ENCODE results near the gene KLHL3. TPM values are rescaled to one million over a fixed set of nuclear protein-coding genes. Genes with fewer than 3 reads are reported as not detected.
A peak's percentile ranks its signal among the peaks of the same experiment; 100 is the strongest.

The KLHL3 gene
- total RNA-seq, 1 experiment from 2014 or later: 2.9 TPM

- no TSS peak for BruUV-seq (replicated peaks)
- H3K4me3 ChIP-seq (ENCODE audit: low read length): no peak overlapping the region
- no peak overlapping the region for H3K9ac ChIP-seq (ENCODE audit: low read length)
- H3K27ac ChIP-seq (ENCODE audit: low read length): no peak overlapping the region
- H4K20me1 ChIP-seq (ENCODE audit: low read length): peaks cover 5% of the 10 kb centered on the region
- H3K4me2 ChIP-seq (ENCODE audit: low read length): no peak overlapping the region
- POLR2A ChIA-PET (ENCODE audit: unreplicated experiment): no interaction called here
- no peak overlapping the region for H2AFZ ChIP-seq (ENCODE audit: low read length)
- peaks cover 15% of the 10 kb centered on the region for H3K79me2 ChIP-seq (ENCODE audit: low read length)
- no peaks in the 10 kb centered on the region for H3F3A ChIP-seq (ENCODE audit: low read length, unreplicated experiment)
- H3K9me3 ChIP-seq (ENCODE audit: low read length): no peaks in the 10 kb centered on the region
- intact Hi-C loops (cut with micrococcal nuclease): no loop called here
- no peak for ATAC-seq
- H3K27me3 ChIP-seq (ENCODE audit: low read length): no peaks in the 10 kb centered on the region
- no peaks in the 10 kb centered on the region for H3K9me2 ChIP-seq (replicated peaks; ENCODE audit: low read length)
- CTCF ChIA-PET: no interaction called here
- H3K36me3 ChIP-seq (ENCODE audit: low read depth, low read length): no peaks in the 10 kb centered on the region
- no peak for DNase-seq
- TF ChIP-seq EZH2 (IDR thresholded peaks at IDR 0.05; ENCODE audit: low read length, unreplicated experiment): no peak
- TF ChIP-seq CTCF (conservative IDR thresholded peaks at IDR 0.05; ENCODE audit: low read depth, low read length): no peak
- no peak for TF ChIP-seq EZH2phosphoT487 (IDR thresholded peaks at IDR 0.05; ENCODE audit: borderline replicate concordance, low read length)
- peaks cover 4% of the 10 kb centered on the region; the same call in 1 of the 2 replicates for H3K4me1 ChIP-seq (ENCODE audit: insufficient read depth, low read length)
These were observed 21.7 kb upstream of the KLHL3 start for GRCh38 chr5:137757634-137758033.

GRCh38 chr5:137754961-137755762, 19.3 kb upstream of the KLHL3 start:
- CTCF ChIA-PET: no interaction called here
- Histone ChIP-seq H3K4me2 (ENCODE audit: low read length) (peak overlapping the region; percentile 98), H3K9me2 (replicated peaks; ENCODE audit: low read length) (no peaks in the 10 kb centered on the region)

More at GRCh38 chr5:137754961-137755762, 19.3 kb upstream of the KLHL3 start:
- Histone ChIP-seq H3K27me3 (ENCODE audit: low read length) (no peaks in the 10 kb centered on the region), H3F3A (ENCODE audit: low read length, unreplicated experiment) (no peaks in the 10 kb centered on the region), H3K36me3 (ENCODE audit: low read depth, low read length) (peaks cover 11% of the 10 kb centered on the region), H4K20me1 (ENCODE audit: low read length) (peaks cover 30% of the 10 kb centered on the region), H2AFZ (ENCODE audit: low read length) (peak overlapping the region; percentile 85), H3K4me1 (ENCODE audit: insufficient read depth, low read length) (peaks cover 18% of the 10 kb centered on the region), H3K27ac (ENCODE audit: low read length) (peak overlapping the region; percentile 90), H3K9me3 (ENCODE audit: low read length) (no peaks in the 10 kb centered on the region), H3K9ac (ENCODE audit: low read length) (peak overlapping the region; percentile 99), H3K4me3 (ENCODE audit: low read length) (peak overlapping the region; percentile 79), H3K79me2 (ENCODE audit: low read length) (peaks cover 40% of the 10 kb centered on the region)
- TSS peak; percentile 85 for BruUV-seq (replicated peaks)
- intact Hi-C loops (cut with micrococcal nuclease): no loop called here
- ATAC-seq (peak; percentile 15), DNase-seq (no peak)
- TF ChIP-seq CTCF (conservative IDR thresholded peaks at IDR 0.05; ENCODE audit: low read depth, low read length): no peak
- TF ChIP-seq EZH2phosphoT487 (IDR thresholded peaks at IDR 0.05; ENCODE audit: borderline replicate concordance, low read length): no peak
- no peak for TF ChIP-seq EZH2 (IDR thresholded peaks at IDR 0.05; ENCODE audit: low read length, unreplicated experiment)
- POLR2A ChIA-PET (ENCODE audit: unreplicated experiment): interaction anchor here (0.7 kb wide), 1 partner anchor 14 kb away, joined by 3 read pairs; no protein-coding TSS in a partner anchor

All from PC-3 (cell line).